H1 (cell line): ENCODE measurements around the gene TSPAN4. TPM values are rescaled to one million over a fixed set of nuclear protein-coding genes. Genes with fewer than 3 reads are reported as not detected.

Experiments used
- ASH2L ChIP-seq: fragments of 200-600, 300-600 bp; sonication (generic); IDR thresholded peaks from one replicate; pipeline ENCODE4 v1.7.1; 2017; ENCODE audit warnings: low read length
- BRCA1 ChIP-seq: IDR thresholded peaks from 2 replicates; pipeline ENCODE4 v1.6.1; 2012; ENCODE audit warnings: low read depth, low read length, improper control_type of control experiment
- CEBPB ChIP-seq: IDR thresholded peaks from 2 replicates; pipeline ENCODE4 v1.6.1; 2012; ENCODE audit warnings: low read depth, low read length
- CHD1 ChIP-seq: IDR thresholded peaks from 2 replicates; pipeline ENCODE4 v1.6.1; 2012; ENCODE audit warnings: low read depth, low read length, improper control_type of control experiment
- CREB1 ChIP-seq: IDR thresholded peaks from 2 replicates; pipeline ENCODE4 v1.6.1; 2012; ENCODE audit warnings: inconsistent platforms
- EGR1 ChIP-seq: IDR thresholded peaks from 2 replicates; pipeline ENCODE4 v1.6.1; 2011; ENCODE audit warnings: low read depth, low read length, borderline replicate concordance
- EP300 ChIP-seq, 2 experiments: IDR thresholded peaks; 1 replicate in 1 of 2; 2 replicates in 1 of 2; pipeline ENCODE4 v1.6.1; 2011 to 2012; ENCODE audit warnings: low read depth in 2 of 2, low read length in 2 of 2, mild to moderate bottlenecking in 2 of 2, borderline replicate concordance in 1 of 2, inconsistent platforms in 1 of 2, moderate library complexity in 1 of 2
- FOSL1 ChIP-seq: IDR thresholded peaks from 2 replicates; pipeline ENCODE4 v1.6.1; 2011; ENCODE audit warnings: mild to moderate bottlenecking, low read depth, low read length, moderate library complexity; ENCODE audit not compliant: insufficient read depth
- HDAC2 ChIP-seq, 2 experiments: fragments of 300-600 bp in 1 of 2; sonication (generic) in 1 of 2; IDR thresholded peaks; 2 replicates each; pipeline ENCODE4 v1.6.1; 2011 to 2012; ENCODE audit warnings: low read depth in 2 of 2, low read length in 2 of 2, mild to moderate bottlenecking in 2 of 2, moderate library complexity in 2 of 2, borderline replicate concordance in 1 of 2, inconsistent platforms in 1 of 2
- JUND ChIP-seq: IDR thresholded peaks from 2 replicates; pipeline ENCODE4 v1.6.1; 2011; ENCODE audit warnings: mild to moderate bottlenecking, improper control_type of control experiment, low read length
- POLR2A ChIP-seq, 2 experiments: IDR thresholded peaks; 1 replicate in 1 of 2; 2 replicates in 1 of 2; pipeline ENCODE4 v1.6.1; 2011; ENCODE audit warnings: low read depth in 2 of 2, low read length in 2 of 2, mild to moderate bottlenecking in 2 of 2; ENCODE audit errors: control extremely low read depth in 1 of 2
- POLR2AphosphoS5 ChIP-seq: IDR thresholded peaks from 2 replicates; pipeline ENCODE4 v1.6.1; 2011; ENCODE audit warnings: low read depth, low read length
- RBBP5 ChIP-seq: IDR thresholded peaks from 2 replicates; pipeline ENCODE4 v1.7.1; 2012; ENCODE audit warnings: low read depth, mild to moderate bottlenecking, inconsistent platforms, low read length, moderate library complexity, borderline replicate concordance
- SIN3A ChIP-seq, 2 experiments: IDR thresholded peaks in 1 of 2; conservative IDR thresholded peaks in 1 of 2; 2 replicates each; pipeline ENCODE4 v1.6.1; 2011 to 2012; ENCODE audit warnings: low read length in 2 of 2, improper control_type of control experiment in 1 of 2, low read depth in 1 of 2, mild to moderate bottlenecking in 1 of 2
- TAF1 ChIP-seq: IDR thresholded peaks from 2 replicates; pipeline ENCODE4 v1.6.1; 2011; ENCODE audit warnings: mild to moderate bottlenecking, low read depth, low read length
- TAF7 ChIP-seq: optimal IDR thresholded peaks from 2 replicates; pipeline ENCODE3; 2011; ENCODE audit warnings: low read depth, mild to moderate bottlenecking, inconsistent platforms, low read length, moderate library complexity, borderline replicate concordance
- TCF12 ChIP-seq: IDR thresholded peaks from 2 replicates; pipeline ENCODE4 v1.6.1; 2011; ENCODE audit warnings: low read depth, mild to moderate bottlenecking, low read length
- USF2 ChIP-seq: IDR thresholded peaks from 2 replicates; pipeline ENCODE4 v1.6.1; 2011; ENCODE audit warnings: low read length, improper control_type of control experiment
- YY1 ChIP-seq: IDR thresholded peaks from 2 replicates; pipeline ENCODE4 v1.6.1; 2011; ENCODE audit warnings: low read depth, mild to moderate bottlenecking, low read length
- polyA plus RNA-seq, 7 experiments: library from polyadenylated mRNA; depleted of rRNA in 3 of 7; stranded (reverse) in 5 of 7; unstranded in 2 of 7; fragments of >200 nt in 5 of 7; fragments of 200-250 nt in 2 of 7; gene quantifications; 1 replicate in 5 of 7; 2 replicates in 1 of 7; 4 replicates in 1 of 7; pipeline versions ENCODE4 v1.2.1 to v1.2.3, GENCODE V29; 2011 to 2013; ENCODE audit warnings: missing spikeins in 2 of 7, mixed read lengths in 2 of 7
- total RNA-seq: library from RNA; stranded (reverse); fragmentation: NEBNext Ultra II Directional; extraction: Animal tissue kit (Norgen Biotek cat#: 25700); gene quantifications from 2 replicates; pipeline ENCODE4 v1.2.1, GENCODE V29; 2021

TSPAN4 gene
- total and polyA plus RNA-seq, 2 of the 8 experiments (the other 6 are each of a cell fraction or from before 2014, with no cell fraction given) = 74.1 to 145 TPM

- 0 out of 2 replicates have a peak, but pooled peaks have one; percentile 10 for TF ChIP-seq TCF12
- TF ChIP-seq EGR1 = peak; percentile 77; the same call in 1 of the 2 replicates
- TF ChIP-seq YY1 = peak; percentile 86
- peak; percentile 99 for TF ChIP-seq POLR2AphosphoS5
- TF ChIP-seq ASH2L = peak; percentile 28
- TF ChIP-seq POLR2A (IDR thresholded peaks at IDR 0.05; ENCODE audit: control extremely low read depth in 1 of 2, low read depth in 2 of 2, low read length in 2 of 2) = peak in 1 of 2 experiments; percentile 97; a peak in 2 of 3 replicates
- TF ChIP-seq RBBP5 = 0 out of 2 replicates have a peak, but pooled peaks have one; percentile 19
- peak in 1 of 2 experiments; percentile 98; a peak in 2 of 3 replicates for TF ChIP-seq EP300 (IDR thresholded peaks at IDR 0.05; ENCODE audit: borderline replicate concordance in 1 of 2, low read depth in 2 of 2, low read length in 2 of 2)
- TF ChIP-seq USF2 = no peak
- 0 out of 4 replicates have a peak, but pooled peaks of 1 of the 2 experiments have one; percentile 41 for TF ChIP-seq HDAC2 (IDR thresholded peaks at IDR 0.05; ENCODE audit: borderline replicate concordance in 1 of 2, low read depth in 2 of 2, low read length in 2 of 2)
- TF ChIP-seq CREB1 = peak; percentile 61; the same call in 1 of the 2 replicates
- peak; percentile 95 for TF ChIP-seq JUND
- peak; percentile 93 for TF ChIP-seq CHD1
- TF ChIP-seq BRCA1 = peak; percentile 51; the same call in 1 of the 2 replicates
- no peak for TF ChIP-seq FOSL1
- peak; percentile 99 for TF ChIP-seq TAF1
- peak; percentile 95 for TF ChIP-seq TAF7
- TF ChIP-seq SIN3A (conservative IDR thresholded peaks at IDR 0.05 in 1 of 2, IDR thresholded peaks at IDR 0.05 in 1 of 2; ENCODE audit: low read depth in 1 of 2, low read length in 2 of 2) = peak; percentile 91 to 94
- TF ChIP-seq CEBPB = 0 out of 2 replicates have a peak, but pooled peaks have one; percentile 19
Observed at GRCh38 chr11:842370-843002, at the start of gene TSPAN4, which contains the start of gene POLR2L (continued).
